ENCODE measurements around the gene PCDHB15. TPM values are rescaled to one million over a fixed set of nuclear protein-coding genes. Genes with fewer than 3 reads are reported as not detected.

The PCDHB15 gene
- total RNA-seq, 1 experiment from 2014 or later: 0.07 TPM

DNA sequence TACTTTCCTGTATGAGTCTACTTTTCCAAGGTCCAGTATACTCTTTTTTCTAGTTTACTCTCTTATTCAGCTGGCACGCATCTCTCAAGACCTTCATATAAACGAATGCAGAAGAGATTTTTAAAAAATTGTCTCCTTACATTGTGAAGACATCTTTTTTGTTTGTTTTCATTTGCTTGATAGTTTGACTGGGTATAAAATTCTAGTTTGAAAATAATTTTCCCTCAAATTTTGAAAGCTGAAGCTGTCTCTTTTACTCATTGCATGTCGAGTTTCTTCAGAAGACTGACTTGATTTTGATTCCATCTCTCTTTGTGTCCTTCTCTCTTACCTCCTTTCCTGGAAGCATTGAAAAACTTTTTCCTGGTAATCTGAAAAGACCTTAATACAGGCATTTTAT lies 48.8 kb upstream of the PCDHB15 start (continued):
- TF ChIP-seq, protein P1, sequence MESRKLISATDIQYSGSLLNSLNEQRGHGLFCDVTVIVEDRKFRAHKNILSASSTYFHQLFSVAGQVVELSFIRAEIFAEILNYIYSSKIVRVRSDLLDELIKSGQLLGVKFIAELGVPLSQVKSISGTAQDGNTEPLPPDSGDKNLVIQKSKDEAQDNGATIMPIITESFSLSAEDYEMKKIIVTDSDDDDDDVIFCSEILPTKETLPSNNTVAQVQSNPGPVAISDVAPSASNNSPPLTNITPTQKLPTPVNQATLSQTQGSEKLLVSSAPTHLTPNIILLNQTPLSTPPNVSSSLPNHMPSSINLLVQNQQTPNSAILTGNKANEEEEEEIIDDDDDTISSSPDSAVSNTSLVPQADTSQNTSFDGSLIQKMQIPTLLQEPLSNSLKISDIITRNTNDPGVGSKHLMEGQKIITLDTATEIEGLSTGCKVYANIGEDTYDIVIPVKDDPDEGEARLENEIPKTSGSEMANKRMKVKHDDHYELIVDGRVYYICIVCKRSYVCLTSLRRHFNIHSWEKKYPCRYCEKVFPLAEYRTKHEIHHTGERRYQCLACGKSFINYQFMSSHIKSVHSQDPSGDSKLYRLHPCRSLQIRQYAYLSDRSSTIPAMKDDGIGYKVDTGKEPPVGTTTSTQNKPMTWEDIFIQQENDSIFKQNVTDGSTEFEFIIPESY (IDR thresholded peaks at IDR 0.05; ENCODE audit: extremely low read depth, insufficient replicate concordance, low read length): no peak
- TF ChIP-seq EZH2phosphoT487 (IDR thresholded peaks at IDR 0.05; ENCODE audit: borderline replicate concordance) (no peak), CBX3 (IDR thresholded peaks at IDR 0.05; ENCODE audit: low read depth) (no peak)

GRCh38 chr5:141199359-141200235 lies 45.6 kb upstream of the PCDHB15 start, which contains the start of gene PCDHB11:
Gene PCDHB11 (plus strand): TSS chr5:141199627. CDS start chr5:141199775, 148 bp downstream.
- ATAC-seq: no peak
- Histone ChIP-seq H3K4me3 (replicated peaks in 1 of 2; ENCODE audit: low read depth in 1 of 2, low read length in 2 of 2) (no peak within 1 kb of the TSS), H4K20me1 (ENCODE audit: insufficient read depth) (no peaks in the 10 kb centered on the region), H3K79me2 (ENCODE audit: insufficient read depth, low read length) (no peaks in the 10 kb centered on the region), H3K9me2 (ENCODE audit: insufficient read depth) (no peaks in the 10 kb centered on the region), H3K27me3 (ENCODE audit: insufficient read depth, low read length) (no peaks in the 10 kb centered on the region), H3K9me3 (ENCODE audit: control insufficient read depth in 1 of 2, insufficient read depth in 1 of 2, low read depth in 1 of 2, low read length in 2 of 2) (peaks cover 0 to 11% of the 10 kb centered on the region in 2 experiments; a peak in 3 of 4 replicates), H3K27ac (ENCODE audit: low read depth, low read length) (no peak within 1 kb of the TSS), H3K4me2 (ENCODE audit: low read length) (no peak within 1 kb of the TSS), H3K4me1 (ENCODE audit: control insufficient read depth in 1 of 2, insufficient read depth in 2 of 2, low read length in 2 of 2) (no peaks in the 10 kb centered on the region), H2AFZ (ENCODE audit: low read depth, low read length, poor library complexity, severe bottlenecking) (no peak within 1 kb of the TSS), H3K9ac (ENCODE audit: low read length) (no peak within 1 kb of the TSS), H3K36me3 (ENCODE audit: control insufficient read depth in 1 of 2, insufficient read depth in 2 of 2, low read length in 2 of 2) (no peaks in the 10 kb centered on the region)
- ChIA-PET CTCF (interaction anchor here (1.5 kb wide), 1 partner anchor 364 kb away, joined by 4 read pairs; no protein-coding TSS in a partner anchor), POLR2A (no interaction called here), RAD21 (ENCODE audit: low non-redundant PET in 1 of 2, low total read pairs in 2 of 2, uncharacterized antibody in 2 of 2, unreplicated experiment in 2 of 2) (interaction anchor here in 1 of 2 experiments (0.6 kb wide), 1 partner anchor 391 kb away, joined by 5 read pairs; no protein-coding TSS in a partner anchor)
- intact Hi-C loops (cut with micrococcal nuclease): no loop called here
- BruUV-seq (replicated peaks): no TSS peak
- TF ChIP-seq CEBPB (IDR thresholded peaks at IDR 0.05; ENCODE audit: low read depth) (no peak), RAD21 (IDR thresholded peaks at IDR 0.05; ENCODE audit: low read depth) (peak; percentile 58), ZFX (IDR thresholded peaks at IDR 0.05) (no peak), ZNF274 (IDR thresholded peaks at IDR 0.05; ENCODE audit: low read depth, low read length) (no peak), JUND (IDR thresholded peaks at IDR 0.05) (no peak), SP1 (IDR thresholded peaks at IDR 0.05; ENCODE audit: low read depth) (no peak), CTCF (IDR thresholded peaks at IDR 0.05 in 2 of 3, conservative IDR thresholded peaks at IDR 0.05 in 1 of 3; ENCODE audit: borderline replicate concordance in 1 of 3, insufficient read depth in 1 of 3, low read depth in 2 of 3, low read length in 2 of 3) (peak; percentile 24 to 34 (median 29); a peak in 3 of 6 replicates), SIN3A (IDR thresholded peaks at IDR 0.05; ENCODE audit: low read depth) (no peak), CBX3 (IDR thresholded peaks at IDR 0.05; ENCODE audit: low read depth) (no peak), EGR1 (IDR thresholded peaks at IDR 0.05; ENCODE audit: low read depth) (no peak), POLR2A (IDR thresholded peaks at IDR 0.05; ENCODE audit: borderline replicate concordance, extremely low read depth, insufficient read depth, insufficient read length) (no peak), FOSL1 (IDR thresholded peaks at IDR 0.05; ENCODE audit: low read depth) (no peak), EZH2 (IDR thresholded peaks at IDR 0.05) (no peak), POLR2AphosphoS5 (IDR thresholded peaks at IDR 0.05; ENCODE audit: low read depth, low read length) (no peak), TCF7L2 (IDR thresholded peaks at IDR 0.05; ENCODE audit: borderline replicate concordance, extremely low read depth, insufficient read depth, insufficient read length) (no peak), EZH2phosphoT487 (IDR thresholded peaks at IDR 0.05; ENCODE audit: borderline replicate concordance) (no peak)
- no peak for DNase-seq (ENCODE audit: low read depth, low spot score)

All from HCT116 (cell line).